Retinal pigment epithelial cell (primary cell): ENCODE measurements around the gene CFAP90.

ENCODE experiments used
- DNase-seq: peaks from one replicate; pipeline ENCODE4 v3.0.0-alpha.2; 2010; ENCODE audit warnings: low read depth
- H3K4me3 ChIP-seq: 2 replicates; pipeline ENCODE4 v1.5.1; 2011; ENCODE audit warnings: mild to moderate bottlenecking, low read length, control low read depth, moderate library complexity
- CTCF ChIP-seq: conservative IDR thresholded peaks from 2 replicates; pipeline ENCODE4 v1.5.1; 2011; ENCODE audit warnings: low read depth, low read length, control low read depth, inconsistent platforms

CFAP90 gene

GRCh38 chr5:7827610-7828009 lies 23.3 kb downstream of the CFAP90 start:
- TF ChIP-seq CTCF: no peak
- DNase-seq: no peak
- no peak overlapping the region for H3K4me3 ChIP-seq

- no peak for DNase-seq
- no peak overlapping the region for H3K4me3 ChIP-seq
- TF ChIP-seq CTCF: no peak
These were observed 25.3 kb downstream of the CFAP90 start for GRCh38 chr5:7825630-7826029.

- no peak for TF ChIP-seq CTCF
- no peak for DNase-seq
- no peak overlapping the region for H3K4me3 ChIP-seq
These were observed 25.9 kb downstream of the CFAP90 start for GRCh38 chr5:7824995-7825394.

- no peak for DNase-seq
- TF ChIP-seq CTCF: no peak
- H3K4me3 ChIP-seq: no peak overlapping the region
These were observed 27.3 kb downstream of the CFAP90 start for GRCh38 chr5:7823594-7823993.

- no peak for TF ChIP-seq CTCF
- H3K4me3 ChIP-seq: no peak overlapping the region
- no peak for DNase-seq
These were observed 28.5 kb downstream of the CFAP90 start for GRCh38 chr5:7822449-7822848.

GRCh38 chr5:7816535-7816901 lies 34.4 kb downstream of the CFAP90 start:
- no peak for TF ChIP-seq CTCF
- no peak for DNase-seq
- H3K4me3 ChIP-seq: no peak overlapping the region

- TF ChIP-seq CTCF: peak; percentile 97
- peak; percentile 10 for DNase-seq
- H3K4me3 ChIP-seq: no peak overlapping the region
These were observed 34.9 kb downstream of the CFAP90 start for GRCh38 chr5:7815892-7816534.
